NCI-H2227 treated with DMSO at 0.1 percent for 48 hours (cell line): ENCODE data around the gene CADPS2.

Source experiments
- DNase-seq: peaks from one replicate; lab custom pipeline; 2025; lab: John Stamatoyannopoulos, UW

The CADPS2 gene

GRCh38 chr7:122453432-122453831 is 432.8 kb downstream of the CADPS2 start:
- no peak for DNase-seq

- no peak for DNase-seq
Observed at GRCh38 chr7:122448893-122449589, 437.2 kb downstream of the CADPS2 start.

GRCh38 chr7:122442929-122443328 is 443.3 kb downstream of the CADPS2 start:
- no peak for DNase-seq

GRCh38 chr7:122438492-122438891 is 447.8 kb downstream of the CADPS2 start:
- no peak for DNase-seq

GRCh38 chr7:122438006-122438405 is 448.3 kb downstream of the CADPS2 start:
- no peak for DNase-seq

GRCh38 chr7:122433765-122434164 is 452.5 kb downstream of the CADPS2 start:
- DNase-seq: no peak

- DNase-seq: no peak
Observed at GRCh38 chr7:122430710-122431109, 455.6 kb downstream of the CADPS2 start.

- DNase-seq: no peak
Observed at GRCh38 chr7:122429926-122430325, 456.3 kb downstream of the CADPS2 start.

- no peak for DNase-seq
Observed at GRCh38 chr7:122425731-122426130, 460.5 kb downstream of the CADPS2 start.

- DNase-seq: no peak
Observed at GRCh38 chr7:122423591-122423990, 462.7 kb downstream of the CADPS2 start.

GRCh38 chr7:122416336-122416735 is 469.9 kb downstream of the CADPS2 start:
- DNase-seq: no peak

GRCh38 chr7:122415510-122415909 is 470.8 kb downstream of the CADPS2 start:
- DNase-seq: no peak

- DNase-seq: no peak
Observed at GRCh38 chr7:122413339-122413738, 472.9 kb downstream of the CADPS2 start.

- no peak for DNase-seq
Observed at GRCh38 chr7:122412883-122413282, 473.4 kb downstream of the CADPS2 start.

- DNase-seq: no peak
Observed at GRCh38 chr7:122412441-122412840, 473.8 kb downstream of the CADPS2 start.

GRCh38 chr7:122407195-122407594 is 479.1 kb downstream of the CADPS2 start:
- no peak for DNase-seq

GRCh38 chr7:122403113-122403512 is 483.1 kb downstream of the CADPS2 start:
- DNase-seq: no peak

- no peak for DNase-seq
Observed at GRCh38 chr7:122402235-122402634, 484.0 kb downstream of the CADPS2 start.

- no peak for DNase-seq
Observed at GRCh38 chr7:122397381-122397780, 488.9 kb downstream of the CADPS2 start.

- no peak for DNase-seq
Observed at GRCh38 chr7:122394512-122394911, 491.7 kb downstream of the CADPS2 start.

- DNase-seq: no peak
Observed at GRCh38 chr7:122384528-122384927, 501.7 kb downstream of the CADPS2 start.

- DNase-seq: no peak
Observed at GRCh38 chr7:122383934-122384333, 502.3 kb downstream of the CADPS2 start.

- no peak for DNase-seq
Observed at GRCh38 chr7:122380992-122381391, 505.3 kb downstream of the CADPS2 start.

- DNase-seq: no peak
Observed at GRCh38 chr7:122379491-122379890, 506.8 kb downstream of the CADPS2 start.
